HepG2 (cell line): ENCODE measurements around the gene PRDX2. TPM values are rescaled to one million over a fixed set of nuclear protein-coding genes. Genes with fewer than 3 reads are reported as not detected.

Experiments
- ARID3A ChIP-seq: IDR thresholded peaks from 2 replicates; pipeline ENCODE4 v1.6.1; 2012; ENCODE audit warnings: low read depth, low read length, improper control_type of control experiment
- BCLAF1 ChIP-seq: fragments of 450-650 bp; IDR thresholded peaks from 2 replicates; pipeline ENCODE4 v1.6.1; 2017; ENCODE audit warnings: mild to moderate bottlenecking
- CHD2 ChIP-seq: IDR thresholded peaks from 2 replicates; pipeline ENCODE4 v1.6.1; 2011; ENCODE audit warnings: low read depth, low read length, improper control_type of control experiment
- GZF1 ChIP-seq: sonication (generic); formaldehyde crosslinking; IDR thresholded peaks from 2 replicates; pipeline ENCODE4 v1.5.1; 2020; ENCODE audit warnings: mild to moderate bottlenecking, missing genetic modification reagents
- ISX ChIP-seq: sonication (generic); formaldehyde crosslinking; conservative IDR thresholded peaks from 2 replicates; pipeline ENCODE4 v1.5.0; 2020; ENCODE audit warnings: missing genetic modification reagents
- MAFF ChIP-seq: IDR thresholded peaks from 2 replicates; pipeline ENCODE4 v1.6.1; 2011; ENCODE audit warnings: low read depth, low read length, improper control_type of control experiment
- MAZ ChIP-seq, 2 experiments: sonication (generic) in 1 of 2; formaldehyde crosslinking in 1 of 2; IDR thresholded peaks; 2 replicates each; pipeline versions ENCODE4 v1.5.0 to v1.6.1; 2012 to 2020; ENCODE audit warnings: low read depth in 2 of 2, mild to moderate bottlenecking in 2 of 2, borderline replicate concordance in 1 of 2, improper control_type of control experiment in 1 of 2, low read length in 1 of 2, missing genetic modification reagents in 1 of 2, moderate library complexity in 1 of 2
- MIXL1 ChIP-seq: IDR thresholded peaks from 2 replicates; pipeline ENCODE4 v1.6.1; 2016
- RBFOX2 ChIP-seq: fragments of 200-400 bp; formaldehyde crosslinking; IDR thresholded peaks from 2 replicates; pipeline ENCODE4 v1.6.1; 2017; ENCODE audit warnings: low read depth, mild to moderate bottlenecking, low read length
- RELA ChIP-seq: sonication (generic); formaldehyde crosslinking; IDR thresholded peaks from 2 replicates; pipeline ENCODE4 v1.4.0; 2020; ENCODE audit warnings: missing genetic modification reagents
- SNAI1 ChIP-seq: sonication (generic); formaldehyde crosslinking; IDR thresholded peaks from 2 replicates; pipeline ENCODE4 v1.5.0; 2020; ENCODE audit warnings: mild to moderate bottlenecking, missing genetic modification reagents, borderline replicate concordance
- ZBTB43 ChIP-seq: sonication (generic); formaldehyde crosslinking; conservative IDR thresholded peaks from 2 replicates; pipeline ENCODE4 v1.4.0; 2020; ENCODE audit warnings: missing genetic modification reagents
- ZMAT5 ChIP-seq: sonication (generic); formaldehyde crosslinking; IDR thresholded peaks from 2 replicates; pipeline ENCODE4 v1.5.0; 2020; ENCODE audit warnings: mild to moderate bottlenecking, low read depth, missing genetic modification reagents, borderline replicate concordance
- ZNF136 ChIP-seq: sonication (generic); formaldehyde crosslinking; IDR thresholded peaks from 2 replicates; pipeline ENCODE4 v1.8.1; 2022; ENCODE audit warnings: low read depth, mild to moderate bottlenecking, moderate library complexity, missing genetic modification reagents
- ZNF414 ChIP-seq: sonication (generic); formaldehyde crosslinking; IDR thresholded peaks from 2 replicates; pipeline ENCODE4 v1.5.0; 2020; ENCODE audit warnings: missing genetic modification reagents
- ZNF468 ChIP-seq: sonication (generic); formaldehyde crosslinking; IDR thresholded peaks from 2 replicates; pipeline ENCODE4 v1.8.0; 2022; ENCODE audit warnings: mild to moderate bottlenecking, moderate library complexity, missing genetic modification reagents
- ZNF552 ChIP-seq: sonication (generic); formaldehyde crosslinking; IDR thresholded peaks from 2 replicates; pipeline ENCODE4 v1.9.0; 2022; ENCODE audit warnings: missing genetic modification reagents, mild to moderate bottlenecking, borderline replicate concordance
- ZNF775 ChIP-seq: sonication (generic); formaldehyde crosslinking; IDR thresholded peaks from 2 replicates; pipeline ENCODE4 v1.4.0; 2020; ENCODE audit warnings: missing genetic modification reagents, mild to moderate bottlenecking, moderate library complexity, borderline replicate concordance
- ZNF816 ChIP-seq: sonication (generic); formaldehyde crosslinking; IDR thresholded peaks from 2 replicates; pipeline ENCODE4 v1.8.0; 2022; ENCODE audit warnings: missing genetic modification reagents, mild to moderate bottlenecking, borderline replicate concordance
- polyA plus RNA-seq, 8 experiments: library from polyadenylated mRNA; depleted of rRNA in 3 of 8; stranded (reverse) in 7 of 8; unstranded in 1 of 8; fragments of >200 nt; fragmentation: Illumina TruSeq in 4 of 8; extraction: Trizol in 4 of 8; gene quantifications; 2 replicates each; pipeline versions ENCODE4 v1.2.1 to v1.2.3, GENCODE V29; 2011 to 2016; ENCODE audit warnings: low read depth in 4 of 8, missing spikeins in 1 of 8, mixed read lengths in 1 of 8; ENCODE audit not compliant: insufficient read depth in 1 of 8
- total RNA-seq, 5 experiments: library from RNA; depleted of rRNA; stranded (reverse); fragments of >200 nt; fragmentation: Illumina TruSeq; extraction: Trizol; gene quantifications; 2 replicates each; pipeline ENCODE4 v1.2.3, GENCODE V29; 2016; ENCODE audit warnings: low read depth in 1 of 5
- TF ChIP-seq, protein P1 (sequence below): IDR thresholded peaks from 2 replicates; pipeline ENCODE4 v1.6.1; 2016; ENCODE audit warnings: mild to moderate bottlenecking

PRDX2 gene
- total and polyA plus RNA-seq, 2 of the 13 experiments (the other 11 are each of a cell fraction or from before 2014, with no cell fraction given) = 218 to 381 TPM

DNA sequence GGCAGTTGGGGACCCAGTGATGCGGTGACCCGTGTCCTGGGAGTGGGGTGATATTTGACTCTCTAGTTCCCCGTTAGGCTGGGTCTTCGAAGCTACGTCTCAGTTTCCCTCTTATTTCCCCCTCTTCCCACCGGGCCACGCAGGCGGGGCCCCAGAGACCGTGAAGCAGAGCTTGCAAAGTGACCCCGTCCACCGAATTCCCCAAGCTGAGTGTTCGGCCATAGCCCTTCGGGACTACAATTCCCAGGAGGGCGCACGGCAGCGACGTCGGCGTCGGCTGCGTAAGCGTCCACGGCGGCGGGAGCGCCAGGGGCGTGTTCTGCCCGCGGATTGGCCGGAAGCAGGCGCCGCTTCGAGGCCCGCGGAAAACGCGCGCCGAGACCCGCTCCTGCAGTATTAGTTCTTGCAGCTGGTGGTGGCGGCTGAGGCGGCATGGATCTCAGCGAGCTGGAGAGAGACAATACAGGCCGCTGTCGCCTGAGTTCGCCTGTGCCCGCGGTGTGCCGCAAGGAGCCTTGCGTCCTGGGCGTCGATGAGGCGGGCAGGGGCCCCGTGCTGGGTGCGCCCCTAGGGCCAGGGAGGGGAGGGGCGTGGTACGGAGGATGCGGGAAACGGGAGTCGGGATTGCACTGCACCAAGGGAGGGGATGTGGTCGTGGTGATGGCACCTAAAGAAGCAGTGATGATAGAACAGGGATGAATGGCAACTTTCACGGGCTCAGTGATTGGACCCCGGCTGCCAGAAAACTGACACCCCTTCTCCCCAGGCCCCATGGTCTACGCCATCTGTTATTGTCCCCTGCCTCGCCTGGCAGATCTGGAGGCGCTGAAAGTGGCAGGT lies 4.9 kb upstream of the PRDX2 start, which contains the start of gene RNASEH2A (continued):
- no peak for TF ChIP-seq BCLAF1
- TF ChIP-seq RELA (CRISPR knock-in tag) = 0 out of 2 replicates have a peak, but pooled peaks have one; percentile 64
- no peak for TF ChIP-seq ZNF816
- peak; percentile 74; the same call in 1 of the 2 replicates for TF ChIP-seq ZBTB43
- no peak for TF ChIP-seq ZNF414
- TF ChIP-seq ZMAT5 (CRISPR knock-in tag) = no peak
- peak; percentile 91 for TF ChIP-seq RBFOX2
- no peak for TF ChIP-seq ZNF468 (CRISPR knock-in tag)
- TF ChIP-seq MIXL1 (CRISPR knock-in tag) = 0 out of 2 replicates have a peak, but pooled peaks have one; percentile 40
- no peak for TF ChIP-seq MAZ (IDR thresholded peaks at IDR 0.05; ENCODE audit: borderline replicate concordance, low read depth, low read length)
- TF ChIP-seq MAZ (CRISPR knock-in tag; IDR thresholded peaks at IDR 0.05; ENCODE audit: low read depth) = peak; percentile 83
- TF ChIP-seq CHD2 = no peak
- TF ChIP-seq GZF1 (CRISPR knock-in tag) = 0 out of 2 replicates have a peak, but pooled peaks have one; percentile 43
- no peak for TF ChIP-seq ZNF775 (CRISPR knock-in tag)
- TF ChIP-seq ARID3A = no peak
- TF ChIP-seq MAFF = no peak
- peak; percentile 85 for TF ChIP-seq ZNF552 (CRISPR knock-in tag)
- TF ChIP-seq SNAI1 (CRISPR knock-in tag) = peak; percentile 86
- no peak for TF ChIP-seq ISX (CRISPR knock-in tag)
- TF ChIP-seq ZNF136 (CRISPR knock-in tag) = peak; percentile 88; the same call in 1 of the 2 replicates
- TF ChIP-seq, protein P1, sequence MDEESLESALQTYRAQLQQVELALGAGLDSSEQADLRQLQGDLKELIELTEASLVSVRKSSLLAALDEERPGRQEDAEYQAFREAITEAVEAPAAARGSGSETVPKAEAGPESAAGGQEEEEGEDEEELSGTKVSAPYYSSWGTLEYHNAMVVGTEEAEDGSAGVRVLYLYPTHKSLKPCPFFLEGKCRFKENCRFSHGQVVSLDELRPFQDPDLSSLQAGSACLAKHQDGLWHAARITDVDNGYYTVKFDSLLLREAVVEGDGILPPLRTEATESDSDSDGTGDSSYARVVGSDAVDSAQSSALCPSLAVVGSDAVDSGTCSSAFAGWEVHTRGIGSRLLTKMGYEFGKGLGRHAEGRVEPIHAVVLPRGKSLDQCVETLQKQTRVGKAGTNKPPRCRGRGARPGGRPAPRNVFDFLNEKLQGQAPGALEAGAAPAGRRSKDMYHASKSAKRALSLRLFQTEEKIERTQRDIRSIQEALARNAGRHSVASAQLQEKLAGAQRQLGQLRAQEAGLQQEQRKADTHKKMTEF = peak; percentile 87
